Left ventricle myocardium inferior (tissue), 1 donor: Measurements from ENCODE around the gene TMPRSS5. TPM values are rescaled to one million over a fixed set of nuclear protein-coding genes. Genes with fewer than 3 reads are reported as not detected.

ENCODE experiments used
- DNase-seq: peaks from one replicate; pipeline ENCODE4 v3.0.0-alpha.2; 2020
- H3K27ac ChIP-seq: fragments of 200-600 bp; replicated peaks from 2 replicates; pipeline ENCODE4 v1.8.0; 2021
- H3K27me3 ChIP-seq: fragments of 200-600 bp; 2 replicates; pipeline ENCODE4 v1.8.0; 2021; ENCODE audit warnings: low read depth
- H3K36me3 ChIP-seq: fragments of 200-600 bp; 2 replicates; pipeline ENCODE4 v1.8.0; 2021
- H3K4me1 ChIP-seq: fragments of 200-600 bp; 2 replicates; pipeline ENCODE4 v1.8.0; 2021
- H3K4me3 ChIP-seq: fragments of 200-600 bp; 2 replicates; pipeline ENCODE4 v1.8.0; 2021; ENCODE audit warnings: mild to moderate bottlenecking, moderate library complexity
- H3K9me3 ChIP-seq: fragments of 200-600 bp; replicated peaks from 2 replicates; pipeline ENCODE4 v1.8.0; 2021
- CTCF ChIP-seq: fragments of 200-600 bp; IDR thresholded peaks from 2 replicates; pipeline ENCODE4 v1.8.0; 2021; ENCODE audit warnings: antibody characterized with exemption, mild to moderate bottlenecking, borderline replicate concordance
- intact Hi-C: fragments of 100-400 bp; cut with micrococcal nuclease; formaldehyde crosslinking; loops from one replicate; pipeline ENCODE4 v1.11.0; 2022
- long read RNA-seq: library from polyadenylated mRNA; unstranded; transcript quantifications from one replicate; pipeline ENCODE4 v2.0.0, GENCODE V29; 2021
- total RNA-seq: library from RNA; stranded (reverse); fragmentation: NEBNext Ultra II Directional; extraction: Animal tissue kit (Norgen Biotek cat#: 25700); gene quantifications from one replicate; pipeline ENCODE4 v1.2.1, GENCODE V29; 2021
- donor health status: DM: no; HTN: yes; CAD: no; lungs with severe emphysema.

The TMPRSS5 gene
- 0.47 TPM for total RNA-seq
- long read RNA-seq: 0 reads

- H3K4me1 ChIP-seq: no peaks in the 10 kb centered on the region
- peaks cover 23% of the 10 kb centered on the region for H3K36me3 ChIP-seq
- TF ChIP-seq CTCF: no peak
- peaks cover 27% of the 10 kb centered on the region for H3K9me3 ChIP-seq
- no peak for DNase-seq
- intact Hi-C loops: no loop called here
- no peak within 1 kb of the TSS for H3K27ac ChIP-seq
- no peaks in the 10 kb centered on the region for H3K27me3 ChIP-seq
- no peak within 1 kb of the TSS for H3K4me3 ChIP-seq
Measured at GRCh38 chr11:113705871-113706655, at the start of gene TMPRSS5. TMPRSS5 (minus strand) TSS chr11:113706308; CDS start chr11:113706224, 84 bp downstream.

- peaks cover 75% of the 10 kb centered on the region for H3K36me3 ChIP-seq
- no peak for TF ChIP-seq CTCF
- DNase-seq: no peak
- no peaks in the 10 kb centered on the region for H3K9me3 ChIP-seq
- H3K27ac ChIP-seq: no peak overlapping the region
- no peak overlapping the region for H3K4me3 ChIP-seq
- intact Hi-C loops: no loop called here
- H3K27me3 ChIP-seq: no peaks in the 10 kb centered on the region
- no peaks in the 10 kb centered on the region for H3K4me1 ChIP-seq
Measured at GRCh38 chr11:113752932-113753331, 46.8 kb upstream of the TMPRSS5 start.

GRCh38 chr11:113736323-113736722, 30.2 kb upstream of the TMPRSS5 start:
- intact Hi-C loops: no loop called here
- H3K4me1 ChIP-seq: no peaks in the 10 kb centered on the region
- peaks cover 93% of the 10 kb centered on the region for H3K36me3 ChIP-seq
- H3K27ac ChIP-seq: no peak overlapping the region
- H3K4me3 ChIP-seq: no peak overlapping the region
- no peak for TF ChIP-seq CTCF
- no peaks in the 10 kb centered on the region for H3K9me3 ChIP-seq
- DNase-seq: no peak
- no peaks in the 10 kb centered on the region for H3K27me3 ChIP-seq

GRCh38 chr11:113732092-113732491, 26.0 kb upstream of the TMPRSS5 start:
- DNase-seq: no peak
- intact Hi-C loops: loop anchor here (5.0 kb wide), 1 partner anchor 425 kb away; no protein-coding TSS in a partner anchor
- Histone ChIP-seq H3K27ac (no peak overlapping the region), H3K9me3 (no peaks in the 10 kb centered on the region), H3K27me3 (no peaks in the 10 kb centered on the region), H3K4me3 (no peak overlapping the region), H3K4me1 (no peaks in the 10 kb centered on the region), H3K36me3 (peaks cover 55% of the 10 kb centered on the region)
- no peak for TF ChIP-seq CTCF

GRCh38 chr11:113730887-113731726, 25.0 kb upstream of the TMPRSS5 start:
- intact Hi-C loops: loop anchor here (5.0 kb wide), 1 partner anchor 424 kb away; no protein-coding TSS in a partner anchor
- no peak overlapping the region for H3K4me3 ChIP-seq
- H3K9me3 ChIP-seq: no peaks in the 10 kb centered on the region
- no peaks in the 10 kb centered on the region for H3K4me1 ChIP-seq
- no peaks in the 10 kb centered on the region for H3K27me3 ChIP-seq
- H3K36me3 ChIP-seq: peaks cover 45% of the 10 kb centered on the region
- DNase-seq: no peak
- no peak overlapping the region for H3K27ac ChIP-seq
- TF ChIP-seq CTCF: peak; percentile 76
